IMR-90 (cell line): ENCODE data around the gene DHDDS. TPM values are rescaled to one million over a fixed set of nuclear protein-coding genes. Genes with fewer than 3 reads are reported as not detected.

Source experiments
- ATAC-seq: fragments of 200-7000 bp; cut with Tn5 transposase; 2 replicates; pipeline ENCODE4 v1.9.1; 2020; ENCODE audit warnings: low read depth, mild to moderate bottlenecking, moderate library complexity
- BruUV-seq: library from RNA; stranded (reverse); fragments of 400-500 nt; replicated peaks from 2 replicates; lab custom pipeline; 2021; lab: Mats Ljungman, UMichigan
- CTCF ChIA-PET: fragments of 300-600 bp; formaldehyde crosslinking; extraction: SDS; loops from one replicate; lab custom pipeline; 2021; ENCODE audit warnings: antibody characterized with exemption; lab: Yijun Ruan, JAX
- POLR2A ChIA-PET: fragments of 300-600 bp; sonication (Branson Sonifier 250); formaldehyde crosslinking; loops from one replicate; lab custom pipeline; 2022; ENCODE audit warnings: antibody characterized with exemption; ENCODE audit not compliant: unreplicated experiment; lab: Charles Lee
- DNase-seq: peaks from one replicate; pipeline ENCODE4 v3.0.0; 2013
- H2AFZ ChIP-seq: replicated peaks from 2 replicates; pipeline ENCODE3; 2013; ENCODE audit warnings: low read length, mild to moderate bottlenecking; ENCODE audit not compliant: poor library complexity
- H2AK5ac ChIP-seq: 2 replicates; pipeline ENCODE4 v1.6.1; 2013; ENCODE audit warnings: low read depth, low read length, inconsistent platforms
- H2AK9ac ChIP-seq: replicated peaks from 2 replicates; pipeline ENCODE3; 2013; ENCODE audit warnings: mild to moderate bottlenecking, low read depth, low read length, moderate library complexity; ENCODE audit not compliant: poor library complexity
- H2BK120ac ChIP-seq: 2 replicates; pipeline ENCODE4 v1.6.1; 2013; ENCODE audit warnings: low read depth, low read length, inconsistent platforms
- H2BK15ac ChIP-seq: 3 replicates; pipeline ENCODE4 v1.6.1; 2013; ENCODE audit warnings: low read depth, low read length, inconsistent platforms
- H2BK20ac ChIP-seq: 2 replicates; pipeline ENCODE4 v1.6.1; 2013; ENCODE audit warnings: low read depth, mild to moderate bottlenecking, inconsistent platforms, low read length, moderate library complexity
- H2BK5ac ChIP-seq: 2 replicates; pipeline ENCODE4 v1.6.1; 2013; ENCODE audit warnings: mild to moderate bottlenecking, low read depth, low read length, inconsistent platforms; ENCODE audit not compliant: poor library complexity, severe bottlenecking
- H3K14ac ChIP-seq: replicated peaks from 2 replicates; pipeline ENCODE4 v1.6.1; 2013; ENCODE audit warnings: low read depth, low read length, inconsistent platforms
- H3K18ac ChIP-seq: 2 replicates; pipeline ENCODE4 v1.6.1; 2013; ENCODE audit warnings: low read depth, low read length, control low read depth
- H3K23ac ChIP-seq: 2 replicates; pipeline ENCODE4 v1.6.1; 2013; ENCODE audit warnings: low read depth, low read length, inconsistent platforms
- H3K27ac ChIP-seq: 2 replicates; pipeline ENCODE4 v1.5.1; 2013; ENCODE audit warnings: mild to moderate bottlenecking, control low read depth, low read length; ENCODE audit not compliant: insufficient read depth
- H3K27me3 ChIP-seq: 2 replicates; pipeline ENCODE4 v1.6.1; 2013; ENCODE audit warnings: low read length; ENCODE audit not compliant: control insufficient read depth, insufficient read depth
- H3K36me3 ChIP-seq: 2 replicates; pipeline ENCODE4 v1.6.1; 2013; ENCODE audit warnings: low read length, mixed read lengths; ENCODE audit not compliant: control insufficient read depth, insufficient read depth
- H3K4ac ChIP-seq: 2 replicates; pipeline ENCODE4 v1.6.1; 2013; ENCODE audit warnings: low read depth, low read length, inconsistent platforms
- H3K4me1 ChIP-seq: 2 replicates; pipeline ENCODE4 v1.6.1; 2013; ENCODE audit warnings: low read length, mixed read lengths; ENCODE audit not compliant: control insufficient read depth, insufficient read depth
- H3K4me2 ChIP-seq: 2 replicates; pipeline ENCODE4 v1.6.1; 2013; ENCODE audit warnings: low read depth, mild to moderate bottlenecking, control low read depth, low read length, moderate library complexity
- H3K4me3 ChIP-seq: 2 replicates; pipeline ENCODE4 v1.5.1; 2013; ENCODE audit warnings: low read depth, mild to moderate bottlenecking, control low read depth, low read length, moderate library complexity; ENCODE audit not compliant: insufficient read depth
- H3K56ac ChIP-seq: 2 replicates; pipeline ENCODE4 v1.6.1; 2013; ENCODE audit warnings: low read length, inconsistent platforms; ENCODE audit not compliant: insufficient read depth; ENCODE audit errors: extremely low read depth
- H3K79me1 ChIP-seq, 2 experiments: 2 replicates each; pipeline ENCODE4 v1.6.1; 2013; ENCODE audit warnings: low read length in 2 of 2, inconsistent platforms in 1 of 2, low read depth in 1 of 2
- H3K9ac ChIP-seq: 2 replicates; pipeline ENCODE4 v1.6.1; 2013; ENCODE audit warnings: low read depth, low read length, control low read depth
- H3K9me1 ChIP-seq: 2 replicates; pipeline ENCODE4 v1.6.1; 2013; ENCODE audit warnings: low read length, inconsistent platforms; ENCODE audit not compliant: insufficient read depth
- H3K9me3 ChIP-seq: 2 replicates; pipeline ENCODE4 v1.6.1; 2013; ENCODE audit warnings: low read length; ENCODE audit not compliant: control insufficient read depth, insufficient read depth
- H4K20me1 ChIP-seq: 2 replicates; pipeline ENCODE4 v1.6.1; 2013; ENCODE audit warnings: low read length, inconsistent platforms; ENCODE audit not compliant: insufficient read depth
- H4K5ac ChIP-seq: 2 replicates; pipeline ENCODE4 v1.6.1; 2013; ENCODE audit warnings: mild to moderate bottlenecking, low read depth, low read length, control low read depth
- H4K8ac ChIP-seq, 2 experiments: 2 replicates each; pipeline ENCODE4 v1.6.1; 2013; ENCODE audit warnings: low read depth in 2 of 2, low read length in 2 of 2, control low read depth in 1 of 2, inconsistent platforms in 1 of 2
- H4K91ac ChIP-seq: 2 replicates; pipeline ENCODE4 v1.6.1; 2013; ENCODE audit warnings: low read depth, low read length, inconsistent platforms; ENCODE audit not compliant: insufficient read depth
- BHLHE40 ChIP-seq: fragments of 150-350 bp; IDR thresholded peaks from 2 replicates; pipeline ENCODE4 v1.6.1; 2016; ENCODE audit warnings: mild to moderate bottlenecking, low read depth, low read length
- CEBPB ChIP-seq: IDR thresholded peaks from 2 replicates; pipeline ENCODE4 v1.6.1; 2012; ENCODE audit warnings: low read depth, low read length, improper control_type of control experiment
- CHD1 ChIP-seq: IDR thresholded peaks from 2 replicates; pipeline ENCODE4 v1.6.1; 2012; ENCODE audit warnings: low read depth, low read length, improper control_type of control experiment
- CTCF ChIP-seq: conservative IDR thresholded peaks from 2 replicates; pipeline ENCODE4 v1.5.1; 2012; ENCODE audit warnings: mild to moderate bottlenecking, low read depth, low read length, improper control_type of control experiment
- ELK1 ChIP-seq: fragments of 150-350 bp; IDR thresholded peaks from 2 replicates; pipeline ENCODE4 v1.6.1; 2016; ENCODE audit warnings: low read depth, mild to moderate bottlenecking, low read length, moderate library complexity, borderline replicate concordance
- FOS ChIP-seq: fragments of 150-350 bp; IDR thresholded peaks from 2 replicates; pipeline ENCODE4 v1.6.1; 2016; ENCODE audit warnings: low read depth, low read length
- MAFK ChIP-seq: IDR thresholded peaks from 2 replicates; pipeline ENCODE4 v1.6.1; 2012; ENCODE audit warnings: low read depth, low read length, improper control_type of control experiment
- MAZ ChIP-seq: IDR thresholded peaks from 2 replicates; pipeline ENCODE4 v1.6.1; 2012; ENCODE audit warnings: low read depth, mild to moderate bottlenecking, low read length, improper control_type of control experiment, moderate library complexity, borderline replicate concordance
- MXI1 ChIP-seq: IDR thresholded peaks from 2 replicates; pipeline ENCODE4 v1.6.1; 2012; ENCODE audit warnings: low read depth, mild to moderate bottlenecking, low read length, moderate library complexity, borderline replicate concordance
- NFE2L2 ChIP-seq: fragments of 150-350 bp; IDR thresholded peaks from 2 replicates; pipeline ENCODE4 v1.6.1; 2016; ENCODE audit warnings: low read depth, mild to moderate bottlenecking, low read length
- POLR2A ChIP-seq: IDR thresholded peaks from 2 replicates; pipeline ENCODE4 v1.6.1; 2012; ENCODE audit warnings: mild to moderate bottlenecking, low read depth, low read length
- RAD21 ChIP-seq: IDR thresholded peaks from 2 replicates; pipeline ENCODE4 v1.6.1; 2012; ENCODE audit warnings: low read length, improper control_type of control experiment
- RCOR1 ChIP-seq: IDR thresholded peaks from 2 replicates; pipeline ENCODE4 v1.6.1; 2012; ENCODE audit warnings: mild to moderate bottlenecking, low read length, improper control_type of control experiment; ENCODE audit not compliant: insufficient replicate concordance
- RFX5 ChIP-seq: IDR thresholded peaks from 2 replicates; pipeline ENCODE4 v1.8.0; 2012; ENCODE audit warnings: low read depth, mild to moderate bottlenecking, low read length, moderate library complexity
- SMC3 ChIP-seq: fragments of 150-350 bp; IDR thresholded peaks from 2 replicates; pipeline ENCODE4 v1.6.1; 2016; ENCODE audit warnings: low read depth, mild to moderate bottlenecking, antibody characterized with exemption, low read length, moderate library complexity
- USF2 ChIP-seq: fragments of 150-350 bp; IDR thresholded peaks from 2 replicates; pipeline ENCODE4 v1.6.1; 2017; ENCODE audit warnings: mild to moderate bottlenecking, antibody characterized with exemption, low read length, low read depth
- WGBS, 2 experiments: methylation state at CpG; one replicate each; pipeline versions ENCODE4 v1.1.5 to v1.1.7; 2013; ENCODE audit warnings: missing lambda C conversion rate in 2 of 2; ENCODE audit not compliant: insufficient read length in 1 of 2; ENCODE audit errors: extremely low coverage in 2 of 2; 5-methylcytosine and 5-hydroxymethylcytosine counted together
- dilution Hi-C: fragments of 300-500 bp; cut with HindIII; formaldehyde crosslinking; loops from one replicate; pipeline ENCODE4 v1.14.3; 2018; ENCODE audit warnings: low sequenced_read_pairs; ENCODE audit not compliant: unreplicated experiment
- in situ Hi-C: fragments of 300-500 bp; cut with MboI; formaldehyde crosslinking; loops from 3 replicates; pipeline ENCODE4 v1.14.3; 2019; ENCODE audit warnings: low sequenced_read_pairs, inconsistent platforms, mixed read lengths
- intact Hi-C: fragments of 100-400 bp; cut with micrococcal nuclease; formaldehyde crosslinking; loops from 2 replicates; pipeline ENCODE4 v1.10.0; 2022
- polyA plus RNA-seq, 3 experiments: library from polyadenylated mRNA; depleted of rRNA; stranded (reverse); fragments of >200 nt; gene quantifications; 2 replicates each; pipeline ENCODE4 v1.2.3, GENCODE V29; 2012; ENCODE audit warnings: low replicate concordance in 1 of 3
- total RNA-seq: library from RNA; depleted of rRNA; stranded (reverse); fragments of >200 nt; gene quantifications from 2 replicates; pipeline ENCODE4 v1.2.3, GENCODE V29; 2012

The DHDDS gene
- total and polyA plus RNA-seq, 2 of the 4 experiments (the other 2 are of a cell fraction): 49.3 to 67.7 TPM

GRCh38 chr1:26411624-26412074 is 20.5 kb upstream of the DHDDS start:
- ATAC-seq: no peak
- Histone ChIP-seq H3K4me1 (no peaks in the 10 kb centered on the region), H2BK15ac (no peak overlapping the region), H2AK9ac (no peak overlapping the region), H3K4ac (no peak overlapping the region), H3K27ac (no peak overlapping the region), H3K79me1 (no peaks in the 10 kb centered on the region), H3K23ac (no peak overlapping the region), H3K9me1 (0 out of 2 replicates have a peak, but pooled peaks cover 2% of the 10 kb centered on the region), H3K9me3 (0 out of 2 replicates have a peak, but pooled peaks cover 2% of the 10 kb centered on the region), H3K36me3 (no peaks in the 10 kb centered on the region), H4K91ac (no peak overlapping the region), H3K9ac (no peak overlapping the region), H2BK5ac (no peak overlapping the region), H3K14ac (no peak overlapping the region), H3K4me3 (no peak overlapping the region), H2BK20ac (no peak overlapping the region), H4K8ac (no peak overlapping the region), H2AFZ (no peak overlapping the region), H4K5ac (no peak overlapping the region), H3K4me2 (no peak overlapping the region), H3K56ac (no peak overlapping the region), H3K18ac (no peak overlapping the region), H4K20me1 (no peaks in the 10 kb centered on the region; the same call in 1 of the 2 replicates), H2BK120ac (no peak overlapping the region), H2AK5ac (no peak overlapping the region), H3K27me3 (peaks cover 70% of the 10 kb centered on the region)
- TF ChIP-seq CEBPB: no peak
- TF ChIP-seq CTCF: no peak
- no peak for TF ChIP-seq MXI1
- TF ChIP-seq RFX5: no peak
- TF ChIP-seq MAZ: no peak
- no peak for TF ChIP-seq POLR2A
- TF ChIP-seq FOS: no peak
- no peak for TF ChIP-seq CHD1
- no peak for TF ChIP-seq MAFK
- no peak for TF ChIP-seq NFE2L2
- no peak for TF ChIP-seq RAD21
- TF ChIP-seq SMC3: no peak
- no peak for TF ChIP-seq ELK1
- TF ChIP-seq USF2: no peak
- no peak for TF ChIP-seq BHLHE40
- TF ChIP-seq RCOR1: no peak
- CTCF ChIA-PET: no interaction called here
- no CpG with 5 or more reads among the region's 20 CpGs for WGBS, 2 experiments
- POLR2A ChIA-PET: no interaction called here
- intact Hi-C loops: no loop called here
- no peak for DNase-seq
- dilution Hi-C loops: no loop called here
- in situ Hi-C loops: no loop called here
- no TSS peak for BruUV-seq
